Loucy (cell line): ENCODE results near the gene SLC25A30.

Source experiments
- H2AFZ ChIP-seq: fragments of 200-600 bp; sonication (generic); 2 replicates; pipeline ENCODE4 v1.6.0; 2016; ENCODE audit warnings: antibody characterized with exemption, mild to moderate bottlenecking, low read length, moderate library complexity
- H3F3A ChIP-seq: fragments of 200-600 bp; 2 replicates; pipeline ENCODE4 v1.6.0; 2016; ENCODE audit warnings: antibody characterized with exemption, low read depth, mild to moderate bottlenecking
- H3K27me3 ChIP-seq: fragments of 200-600 bp; sonication (generic); 2 replicates; pipeline ENCODE4 v1.6.1; 2014; ENCODE audit warnings: low read length, mild to moderate bottlenecking; ENCODE audit not compliant: insufficient read depth, poor library complexity, severe bottlenecking
- H3K36me3 ChIP-seq: fragments of 200-600 bp; sonication (generic); 2 replicates; pipeline ENCODE4 v1.6.1; 2016; ENCODE audit warnings: low read length; ENCODE audit not compliant: insufficient read depth
- H3K4me1 ChIP-seq: fragments of 200-600 bp; sonication (generic); 2 replicates; pipeline ENCODE4 v1.5.1; 2014; ENCODE audit warnings: low read length, mild to moderate bottlenecking; ENCODE audit not compliant: insufficient read depth, poor library complexity, severe bottlenecking
- H3K4me2 ChIP-seq: fragments of 200-600 bp; sonication (generic); 2 replicates; pipeline ENCODE4 v1.6.0; 2014; ENCODE audit warnings: antibody characterized with exemption, low read length, low read depth, mild to moderate bottlenecking; ENCODE audit not compliant: poor library complexity, severe bottlenecking
- H3K4me3 ChIP-seq: fragments of 200-600 bp; sonication (generic); 2 replicates; pipeline ENCODE4 v1.5.1; 2014; ENCODE audit warnings: low read length, mild to moderate bottlenecking, mixed read lengths; ENCODE audit not compliant: poor library complexity, severe bottlenecking
- H3K79me2 ChIP-seq: fragments of 200-600 bp; sonication (generic); 2 replicates; pipeline ENCODE4 v1.6.1; 2014; ENCODE audit warnings: low read length; ENCODE audit not compliant: insufficient read depth
- H3K9ac ChIP-seq: fragments of 200-600 bp; sonication (generic); 2 replicates; pipeline ENCODE4 v1.6.0; 2014; ENCODE audit warnings: mild to moderate bottlenecking, low read depth, low read length, moderate library complexity; ENCODE audit not compliant: poor library complexity, severe bottlenecking
- H3K9me2 ChIP-seq: fragments of 200-600 bp; sonication (generic); replicated peaks from 2 replicates; pipeline ENCODE4 v1.6.1; 2016; ENCODE audit warnings: low read depth, low read length, mixed read lengths
- H3K9me3 ChIP-seq: fragments of 200-600 bp; sonication (generic); 2 replicates; pipeline ENCODE4 v1.6.1; 2014; ENCODE audit warnings: mild to moderate bottlenecking, antibody characterized with exemption, low read length, low read depth; ENCODE audit not compliant: insufficient read depth
- H4K20me1 ChIP-seq: fragments of 200-600 bp; sonication (generic); 2 replicates; pipeline ENCODE4 v1.6.0; 2014; ENCODE audit warnings: antibody characterized with exemption, low read length, mild to moderate bottlenecking; ENCODE audit not compliant: insufficient read depth, poor library complexity, severe bottlenecking
- CTCF ChIP-seq: fragments of 200-600 bp; sonication (generic); conservative IDR thresholded peaks from 2 replicates; pipeline ENCODE4 v1.5.1; 2014; ENCODE audit warnings: mild to moderate bottlenecking, antibody characterized with exemption, low read length
- EZH2phosphoT487 ChIP-seq: fragments of 200-600 bp; IDR thresholded peaks from 2 replicates; pipeline ENCODE4 v1.6.1; 2018; ENCODE audit warnings: antibody characterized with exemption, mild to moderate bottlenecking, moderate library complexity, borderline replicate concordance

SLC25A30 gene

GRCh38 chr13:45436953-45437352 lies 18.8 kb upstream of the SLC25A30 start:
- Histone ChIP-seq H3K9ac (no peak overlapping the region), H3K4me2 (no peak overlapping the region), H2AFZ (no peak overlapping the region), H3K4me1 (no peaks in the 10 kb centered on the region), H3K9me3 (no peaks in the 10 kb centered on the region), H3K27me3 (no peaks in the 10 kb centered on the region), H3K36me3 (no peaks in the 10 kb centered on the region), H3F3A (no peaks in the 10 kb centered on the region), H3K79me2 (no peaks in the 10 kb centered on the region), H4K20me1 (no peaks in the 10 kb centered on the region), H3K4me3 (no peak overlapping the region), H3K9me2 (no peaks in the 10 kb centered on the region)
- TF ChIP-seq CTCF (no peak), EZH2phosphoT487 (no peak)

- Histone ChIP-seq H3K79me2 (no peaks in the 10 kb centered on the region), H3K9me3 (no peaks in the 10 kb centered on the region), H3F3A (no peaks in the 10 kb centered on the region), H3K9ac (no peak overlapping the region), H3K4me1 (no peaks in the 10 kb centered on the region), H3K27me3 (no peaks in the 10 kb centered on the region), H3K4me3 (no peak overlapping the region), H3K4me2 (no peak overlapping the region), H3K9me2 (no peaks in the 10 kb centered on the region), H2AFZ (no peak overlapping the region), H4K20me1 (no peaks in the 10 kb centered on the region), H3K36me3 (no peaks in the 10 kb centered on the region)
- TF ChIP-seq CTCF = no peak
- no peak for TF ChIP-seq EZH2phosphoT487
These were observed 18.2 kb upstream of the SLC25A30 start for GRCh38 chr13:45436332-45436731.

- H3K9me3 ChIP-seq = no peaks in the 10 kb centered on the region
- no peaks in the 10 kb centered on the region for H3K79me2 ChIP-seq
- no peak overlapping the region for H3K4me3 ChIP-seq
- no peaks in the 10 kb centered on the region for H3K36me3 ChIP-seq
- H3K27me3 ChIP-seq = no peaks in the 10 kb centered on the region
- H3F3A ChIP-seq = no peaks in the 10 kb centered on the region
- no peaks in the 10 kb centered on the region for H3K9me2 ChIP-seq
- no peak overlapping the region; the same call in 1 of the 2 replicates for H2AFZ ChIP-seq
- H3K4me2 ChIP-seq = no peak overlapping the region
- H4K20me1 ChIP-seq = no peaks in the 10 kb centered on the region
- H3K9ac ChIP-seq = no peak overlapping the region
- H3K4me1 ChIP-seq = no peaks in the 10 kb centered on the region
- no peak for TF ChIP-seq EZH2phosphoT487
- no peak for TF ChIP-seq CTCF
These were observed 16.6 kb upstream of the SLC25A30 start for GRCh38 chr13:45434556-45435371.
